ENCODE results near the gene TMOD1.

TMOD1 gene

DNA sequence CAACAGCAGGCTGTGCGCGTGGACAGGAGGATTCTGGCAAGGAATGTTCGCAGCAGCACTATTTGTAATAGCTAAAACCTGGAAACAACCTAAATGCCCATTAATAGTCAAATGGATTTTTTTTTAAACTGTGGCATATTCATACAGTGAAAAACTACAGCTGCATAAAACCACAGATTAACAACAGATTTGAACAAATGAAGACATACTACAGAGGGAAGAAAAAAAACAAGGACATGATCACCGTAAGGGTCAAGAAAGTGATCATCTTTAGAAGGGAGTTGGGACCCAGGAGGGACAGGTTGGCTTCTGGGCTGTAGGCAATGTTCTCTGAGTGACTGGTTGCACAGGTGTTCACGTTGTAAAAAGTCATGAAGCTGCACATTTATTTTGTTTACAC is 1.2 kb upstream of the TMOD1 start:
- no peak for DNase-seq

DNA sequence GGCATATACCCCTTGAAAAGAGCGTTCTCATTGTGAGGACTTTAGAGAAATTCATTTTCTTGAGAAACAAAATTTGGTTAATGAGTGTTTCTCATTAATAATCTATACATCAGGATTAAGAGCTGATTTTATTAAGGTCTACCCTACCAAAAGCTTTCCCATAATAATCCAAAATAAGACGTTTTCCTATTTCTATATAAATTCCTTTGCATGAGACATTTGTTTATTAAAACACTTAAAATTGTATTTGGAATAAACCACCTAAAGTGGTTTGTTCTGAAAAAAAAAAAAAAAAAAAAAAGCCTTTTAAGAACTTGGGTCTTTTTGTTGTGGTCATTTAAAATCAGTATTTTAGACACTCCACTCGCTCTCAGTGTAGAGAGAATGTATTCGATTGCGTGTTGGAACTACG is 695 bp upstream of the TMOD1 start:
- no peak for DNase-seq

DNA sequence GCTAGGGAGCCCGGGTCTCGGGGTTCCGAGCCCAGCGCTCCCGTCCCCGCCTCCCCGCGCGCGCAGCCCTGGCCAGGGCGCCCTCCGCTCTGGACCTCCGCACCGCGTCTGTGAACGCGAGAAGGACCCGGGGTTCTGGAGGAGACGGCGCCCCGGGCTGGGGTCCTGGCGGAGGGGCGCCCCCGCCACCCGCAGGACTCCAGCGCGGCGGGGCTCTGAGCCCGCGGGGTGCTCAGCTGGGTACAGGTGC is 431 bp downstream of the TMOD1 start:
- DNase-seq = no peak

DNA sequence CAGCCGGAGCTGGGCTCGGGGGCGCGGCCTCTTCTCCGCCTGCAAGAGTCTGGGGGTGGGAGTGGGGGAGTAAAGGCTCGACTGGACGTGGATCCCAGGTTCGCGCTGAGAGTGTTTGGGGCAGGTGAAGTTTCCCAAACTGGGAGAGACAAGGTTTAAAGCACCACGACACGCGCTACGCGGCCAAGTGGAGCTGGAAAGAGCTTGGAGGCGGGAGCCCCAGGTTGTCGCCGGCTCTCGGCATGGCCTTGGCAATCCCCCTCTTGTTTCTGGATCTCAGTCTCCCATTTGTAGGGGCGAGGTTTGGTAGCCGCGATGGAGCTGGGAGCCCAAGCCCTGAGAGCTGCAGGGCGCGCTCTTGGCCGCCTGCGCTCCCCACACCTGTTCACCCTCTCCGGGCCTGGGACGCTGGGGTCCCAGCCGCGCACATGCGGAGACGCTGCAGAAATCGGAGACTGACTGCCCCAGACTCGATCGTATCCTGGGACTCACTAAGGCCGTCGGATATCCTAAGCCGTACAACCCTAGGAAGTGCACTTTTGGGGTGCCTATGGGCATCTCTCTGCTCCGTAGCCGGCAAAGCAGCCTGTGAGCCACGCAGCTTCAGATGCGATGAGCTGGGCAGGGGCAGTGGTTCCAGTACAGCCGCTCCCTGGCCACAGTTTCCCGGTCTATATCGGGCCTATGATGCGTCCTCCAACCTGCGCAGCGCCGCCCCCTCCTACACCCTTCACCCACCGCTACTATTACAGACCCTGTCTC is 937 bp downstream of the TMOD1 start:
- no peak for DNase-seq

DNA sequence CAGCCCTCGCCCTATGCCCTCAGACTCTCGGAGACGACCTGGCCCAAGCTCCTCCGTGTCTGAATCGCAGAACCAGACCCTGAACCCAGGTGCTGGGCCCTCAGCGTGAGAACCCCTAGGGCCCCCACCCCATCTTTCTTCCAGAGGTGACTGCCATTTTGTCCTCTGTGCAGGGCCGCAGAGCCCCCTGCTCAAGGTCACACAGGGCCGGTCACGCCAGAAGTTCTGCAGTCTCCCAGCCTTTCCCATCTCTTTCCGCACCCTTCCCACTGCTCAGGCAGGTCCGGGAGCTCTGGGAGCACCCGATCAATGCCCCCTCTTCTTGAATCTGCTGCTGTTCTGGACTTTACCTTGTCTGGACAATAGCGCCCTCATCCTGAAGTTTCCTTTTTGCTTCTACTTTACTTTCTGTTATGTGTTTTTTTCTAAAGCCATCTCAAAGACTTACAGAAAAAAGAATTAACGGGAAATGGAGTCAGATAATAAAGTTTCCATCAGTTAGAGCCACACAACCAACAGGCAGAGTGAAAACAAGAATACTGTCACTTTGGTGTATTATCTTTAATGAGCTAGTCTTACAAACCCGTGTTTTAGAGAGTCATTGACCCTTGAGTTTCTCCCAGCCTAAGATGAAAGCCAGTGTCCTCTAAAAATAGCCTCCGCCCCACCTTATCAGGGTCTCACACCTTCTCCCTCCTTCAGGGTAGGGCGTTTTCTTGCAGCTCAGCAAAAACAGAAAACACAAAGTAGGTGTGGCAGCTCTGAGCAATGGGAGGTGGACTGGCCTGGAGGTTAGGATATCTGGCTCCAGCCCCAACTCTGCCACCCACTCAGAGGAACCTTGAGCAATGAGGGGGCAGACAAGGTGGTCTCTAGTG is 1.8 kb downstream of the TMOD1 start:
- DNase-seq = no peak

DNA sequence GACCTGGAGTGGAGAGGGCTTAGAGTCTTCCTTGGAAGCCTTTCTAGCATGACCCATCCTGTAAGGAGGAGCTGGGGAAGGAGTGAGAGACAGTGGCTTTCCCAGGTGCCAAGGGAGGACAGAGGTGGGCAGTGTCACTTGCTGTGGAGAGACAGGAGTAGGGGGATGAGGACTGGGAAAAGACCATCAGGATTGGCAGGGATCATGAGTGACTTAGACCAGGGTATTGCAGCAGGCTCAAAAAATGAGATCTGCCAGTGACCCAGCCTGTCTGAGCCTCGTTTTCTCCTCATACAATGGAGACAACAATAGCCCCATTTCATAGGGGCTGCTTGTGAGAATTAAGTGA is 2.4 kb downstream of the TMOD1 start:
- DNase-seq = no peak

DNA sequence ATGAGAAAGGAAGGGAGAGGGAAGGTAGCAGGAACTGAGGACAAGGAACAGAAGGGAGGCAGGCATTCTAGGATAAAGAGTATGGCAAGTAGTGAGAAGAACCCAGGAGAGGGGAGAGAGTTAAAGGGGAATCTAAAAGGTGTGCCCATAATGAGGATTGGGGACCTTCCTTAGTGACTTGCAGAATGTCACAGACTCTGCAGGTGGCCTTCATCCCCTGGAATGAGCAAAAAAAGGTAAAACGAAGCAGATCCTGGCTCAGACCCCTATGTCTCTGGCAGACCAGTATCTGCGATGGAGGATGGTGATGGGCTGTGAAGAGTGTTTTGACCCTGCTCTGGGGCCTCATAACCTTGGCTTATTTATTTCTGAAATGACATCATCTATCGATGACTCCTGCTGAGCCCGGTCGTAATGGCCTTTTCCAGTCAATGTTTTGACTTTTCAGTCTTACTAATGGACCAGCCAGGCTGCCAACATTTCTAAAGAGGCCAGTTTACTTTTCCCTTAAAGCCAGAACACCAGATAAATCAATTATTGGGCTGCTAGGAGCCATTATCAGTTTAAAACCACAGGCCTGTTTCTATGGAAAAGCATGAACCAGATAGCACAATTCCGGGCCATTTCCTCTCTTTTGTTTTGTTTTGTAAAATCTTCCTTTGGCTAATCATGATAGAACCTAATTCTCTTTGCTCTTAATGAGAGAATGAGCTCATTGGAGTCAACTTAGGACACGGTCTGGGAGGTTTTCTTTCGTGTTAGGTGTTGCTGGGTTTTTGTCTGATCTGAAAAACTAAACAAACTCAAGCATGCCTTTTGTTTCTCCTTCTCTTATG is 3.1 kb downstream of the TMOD1 start:
- no peak for DNase-seq

DNA sequence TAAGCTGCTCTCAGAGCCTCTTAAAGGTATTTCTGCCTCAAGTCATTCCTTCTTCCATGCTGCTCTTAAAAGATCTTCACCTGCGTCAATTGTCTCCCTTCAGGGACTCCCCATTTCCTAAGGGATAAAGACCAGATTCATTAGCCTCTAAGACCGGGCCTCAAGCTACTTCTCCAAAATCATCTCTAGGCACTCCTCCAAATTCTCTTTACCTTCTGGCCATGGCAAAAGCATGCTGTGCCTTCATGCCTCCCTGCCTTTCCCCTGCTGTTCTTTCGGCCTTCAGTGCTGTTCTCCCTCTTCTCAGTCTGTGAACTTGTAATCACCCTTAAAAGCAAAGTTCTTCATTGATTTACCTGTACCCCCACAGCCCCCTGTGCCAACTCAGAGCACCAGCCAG is 4.4 kb downstream of the TMOD1 start:
- no peak for DNase-seq

DNA sequence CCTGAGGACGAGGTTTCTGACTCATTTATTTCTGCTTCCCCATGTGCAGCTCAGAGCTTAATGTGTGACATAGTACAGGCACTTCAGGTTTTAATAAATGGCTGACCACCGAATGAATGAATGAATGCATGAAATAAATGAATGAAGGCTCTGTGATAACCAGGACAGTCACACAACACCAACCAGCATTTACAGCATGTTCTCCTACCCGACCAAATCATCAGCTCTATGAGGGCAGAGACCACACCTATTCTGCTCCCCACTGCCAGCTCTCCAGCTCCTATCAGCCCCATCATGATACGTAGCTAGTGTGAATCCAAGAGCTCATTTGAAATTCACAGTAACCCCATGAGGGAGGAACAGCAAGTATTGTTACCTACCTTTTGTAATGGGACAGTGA is 4.8 kb downstream of the TMOD1 start:
- DNase-seq = no peak

DNA sequence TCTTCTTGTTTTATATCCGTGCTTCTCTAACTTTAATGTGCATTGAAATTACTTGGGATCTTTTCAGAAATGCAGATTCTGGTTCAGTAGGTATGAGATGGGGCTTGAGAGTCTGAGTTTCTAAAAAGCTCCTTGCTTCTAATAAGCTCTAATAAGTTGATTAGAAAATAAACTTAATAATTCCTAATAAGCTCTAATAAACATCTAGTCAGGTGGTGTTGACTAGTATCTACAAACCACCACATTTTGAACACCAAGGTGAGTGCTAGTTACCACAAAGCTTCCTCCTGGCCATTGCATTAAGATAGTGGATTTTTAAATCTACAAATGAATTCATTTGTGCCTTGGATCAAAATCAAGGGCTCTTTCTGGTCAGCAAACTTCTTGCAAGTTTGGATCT is 5.3 kb downstream of the TMOD1 start:
- no peak for DNase-seq

DNA sequence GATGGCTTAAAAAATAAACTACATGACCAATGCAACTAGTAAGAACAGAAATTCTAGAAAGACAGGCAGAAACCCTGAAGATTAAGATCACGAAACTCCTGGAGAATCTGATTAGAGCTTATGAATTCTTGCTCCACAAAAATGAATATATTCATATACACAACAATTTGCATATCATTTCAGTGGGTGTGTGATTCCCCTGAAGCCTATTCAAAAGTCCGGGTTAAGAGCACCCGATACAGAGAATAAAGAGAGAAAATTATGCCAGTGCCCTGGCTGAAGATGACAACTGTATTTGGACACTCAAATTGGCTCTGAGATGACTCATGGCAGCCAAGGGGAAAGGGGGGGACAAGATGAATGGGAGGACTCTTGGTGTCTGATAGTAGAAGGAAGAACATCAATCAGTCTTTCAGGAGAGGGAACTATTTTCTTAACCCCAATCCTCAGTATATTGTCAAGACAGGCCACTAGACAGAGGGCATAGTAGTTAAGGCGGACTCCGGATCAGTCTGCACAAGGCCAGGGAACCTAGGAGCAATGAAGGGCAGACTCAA is 6.0 kb downstream of the TMOD1 start:
- DNase-seq = no peak

DNA sequence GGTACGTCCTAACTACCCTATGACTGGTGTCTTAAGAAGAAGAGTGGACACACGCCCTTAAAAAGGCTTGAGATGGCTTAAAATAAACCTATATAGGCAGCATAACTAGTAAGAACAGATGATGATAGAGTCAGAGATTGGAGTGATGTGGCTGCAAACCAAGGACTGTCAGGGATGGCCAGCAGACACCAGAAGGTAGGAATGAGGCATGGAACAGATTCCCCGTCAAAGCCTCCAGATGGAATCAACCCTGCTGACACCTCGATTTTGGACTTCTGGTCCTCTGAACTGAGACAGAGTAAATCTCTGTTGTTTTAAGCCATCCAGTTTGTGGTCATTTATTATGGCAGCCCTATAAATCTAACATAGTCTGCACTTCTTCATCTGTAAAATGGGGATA is 7.4 kb downstream of the TMOD1 start:
- no peak for DNase-seq

DNA sequence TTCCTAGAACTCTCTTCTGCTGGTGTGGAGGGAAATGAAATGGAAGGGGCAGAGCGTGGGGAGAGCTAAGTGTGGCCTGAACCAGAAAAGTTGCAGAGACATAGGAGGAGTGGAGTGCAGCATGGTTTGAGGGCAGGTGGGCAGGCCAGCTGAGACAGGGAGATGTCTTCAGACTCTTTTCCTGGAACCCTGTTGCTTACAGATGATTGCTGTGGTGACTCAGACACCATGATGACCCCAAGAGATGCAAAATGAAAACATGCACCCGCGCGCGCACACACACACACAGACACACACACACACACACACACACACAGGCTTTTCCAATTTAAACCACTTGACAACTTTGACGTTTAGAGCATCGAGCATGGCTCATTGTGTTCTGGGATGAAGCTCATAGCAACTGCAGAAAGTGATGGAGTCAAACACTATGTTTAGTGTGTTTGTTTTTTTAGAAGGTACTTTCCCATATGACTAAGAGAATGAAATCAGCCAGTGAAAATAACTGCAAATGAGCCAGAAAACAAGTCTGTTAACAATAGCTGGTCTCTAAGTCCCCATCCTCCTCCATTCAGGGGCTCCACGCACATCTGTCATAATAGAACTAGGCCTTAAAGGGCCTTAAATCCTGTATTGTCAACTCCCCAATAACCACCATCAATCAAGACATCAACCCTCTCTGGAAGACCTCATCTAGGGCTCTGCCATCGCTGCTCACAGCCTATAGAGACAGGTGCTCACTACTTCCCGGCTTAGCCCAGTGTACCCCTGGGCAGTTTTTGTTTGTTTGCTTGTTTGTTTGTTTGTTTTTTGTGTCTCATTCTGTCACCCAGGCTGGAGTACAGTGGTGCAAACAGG is 9.6 kb downstream of the TMOD1 start:
- DNase-seq = no peak

DNA sequence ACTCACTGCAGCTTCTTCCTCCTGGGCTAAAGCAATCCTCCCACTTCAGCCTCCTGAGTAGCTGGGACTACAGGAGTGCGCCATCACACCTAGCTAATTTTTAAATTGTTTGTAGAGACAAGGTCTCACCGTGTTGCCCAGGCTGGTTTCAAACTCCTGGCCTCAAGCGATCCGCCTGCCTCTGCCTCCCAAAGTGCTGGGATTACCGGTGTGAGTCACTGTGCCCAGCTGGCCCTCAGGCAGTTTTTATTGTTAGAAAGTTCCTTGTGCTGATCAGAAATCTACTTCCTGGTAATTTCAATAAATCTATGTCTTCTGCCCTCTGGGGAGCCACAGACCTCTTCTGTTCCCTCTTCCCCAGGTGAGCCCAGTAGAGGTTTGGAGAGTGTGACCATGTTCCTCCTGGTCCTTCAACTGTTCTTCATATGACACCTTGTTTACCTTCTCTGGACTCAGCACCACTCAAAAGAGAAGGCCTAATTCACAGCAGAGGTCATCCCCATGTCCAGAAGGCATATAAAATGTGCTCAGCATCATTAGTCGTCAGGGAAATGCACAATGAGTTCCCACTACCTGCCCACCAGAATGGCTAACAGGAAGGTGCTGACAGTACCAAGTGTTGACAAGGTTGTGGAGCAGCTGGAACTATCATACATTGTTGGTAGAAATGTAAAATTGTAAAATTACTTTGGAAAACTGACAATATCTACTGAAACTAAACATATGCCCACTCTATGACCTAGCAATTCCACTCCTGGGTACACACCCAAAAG is 10.4 kb downstream of the TMOD1 start:
- no peak for DNase-seq

DNA sequence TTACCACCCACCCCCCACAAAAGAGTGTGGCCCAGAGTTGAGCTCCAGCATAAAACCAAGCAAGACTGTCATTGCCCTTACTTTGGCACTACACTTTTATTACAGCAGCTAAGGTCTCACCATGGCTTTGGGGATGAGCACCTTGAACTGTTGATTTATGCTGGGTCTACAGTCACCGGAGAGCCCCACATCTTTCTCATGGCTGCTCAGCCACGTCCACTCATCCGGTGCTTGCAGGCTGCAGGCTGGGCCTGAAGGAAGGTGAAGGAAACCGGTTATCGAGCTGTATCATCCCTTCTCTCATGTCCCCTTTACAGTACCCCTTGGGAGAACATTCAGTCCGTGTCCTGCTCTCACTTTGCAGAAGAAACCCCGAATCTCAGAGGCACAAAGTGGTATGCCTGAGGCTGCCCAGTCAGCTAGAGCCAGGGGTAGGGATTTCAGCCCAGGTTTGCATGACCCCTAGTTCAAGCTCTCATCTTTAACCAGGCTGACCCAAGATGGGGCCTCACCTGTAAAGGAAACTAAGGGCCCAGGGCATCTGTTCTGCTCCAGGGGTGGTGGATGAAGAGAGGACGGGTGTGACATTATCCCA is 11.6 kb downstream of the TMOD1 start:
- no peak for DNase-seq

DNA sequence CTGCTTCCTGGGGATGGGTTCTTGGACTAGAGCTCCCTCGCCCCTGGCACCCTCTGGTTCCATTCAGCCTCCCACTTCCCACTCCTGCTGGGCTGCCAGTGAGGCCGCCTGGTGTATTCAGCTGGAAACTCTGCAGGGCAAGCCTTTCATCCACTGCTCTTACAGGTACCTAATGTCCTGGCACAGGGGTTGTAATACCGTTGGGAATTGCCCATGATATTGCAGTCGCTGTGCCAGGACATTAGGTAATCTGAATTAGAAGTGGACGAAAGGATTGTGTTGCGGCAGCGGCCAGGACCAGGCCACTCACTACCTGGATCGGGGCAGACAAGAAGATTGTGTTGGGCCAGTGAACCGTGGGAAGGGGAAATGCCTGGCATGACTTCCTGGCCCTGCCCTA is 13.1 kb downstream of the TMOD1 start:
- DNase-seq = no peak

DNA sequence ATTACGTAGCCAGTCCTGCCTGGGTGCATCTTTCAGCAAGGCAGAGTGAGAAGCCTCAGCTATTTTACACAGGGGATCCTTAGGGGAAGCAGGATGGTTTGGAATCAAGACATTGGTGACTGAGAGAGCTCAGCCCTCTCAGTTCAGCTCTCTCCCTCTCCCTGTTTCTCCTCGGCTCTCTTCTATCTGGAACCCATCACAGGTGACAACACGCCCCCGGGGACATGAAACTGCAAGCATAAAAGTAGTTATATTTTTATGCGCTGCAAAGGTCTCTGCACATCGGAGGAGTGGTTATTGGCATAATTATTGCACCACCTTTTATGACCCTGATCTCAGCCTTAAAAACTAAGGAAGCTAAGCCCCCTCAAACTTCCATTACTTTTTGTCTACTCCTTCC is 14.2 kb downstream of the TMOD1 start:
- DNase-seq = no peak

DNA sequence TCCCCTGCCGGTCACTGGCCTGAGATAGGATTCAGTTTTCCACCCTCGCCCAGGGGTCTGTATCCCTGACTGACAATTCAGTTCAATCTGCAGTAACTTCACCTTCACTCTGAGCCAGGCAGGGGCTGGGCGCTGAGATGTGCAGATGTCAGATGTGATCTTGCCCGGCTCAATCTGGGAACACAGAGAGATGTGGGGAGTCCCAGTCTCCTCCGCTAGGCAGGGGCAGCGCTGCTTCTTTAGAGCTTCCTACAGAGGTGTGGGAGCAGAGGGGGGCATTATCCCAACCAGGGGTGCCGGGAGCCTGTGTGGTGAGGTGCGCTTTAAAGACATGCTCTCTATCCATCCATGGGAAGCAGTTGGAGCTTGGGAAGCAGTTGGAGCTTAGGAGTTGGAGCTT is 14.6 kb downstream of the TMOD1 start:
- DNase-seq = no peak

DNA sequence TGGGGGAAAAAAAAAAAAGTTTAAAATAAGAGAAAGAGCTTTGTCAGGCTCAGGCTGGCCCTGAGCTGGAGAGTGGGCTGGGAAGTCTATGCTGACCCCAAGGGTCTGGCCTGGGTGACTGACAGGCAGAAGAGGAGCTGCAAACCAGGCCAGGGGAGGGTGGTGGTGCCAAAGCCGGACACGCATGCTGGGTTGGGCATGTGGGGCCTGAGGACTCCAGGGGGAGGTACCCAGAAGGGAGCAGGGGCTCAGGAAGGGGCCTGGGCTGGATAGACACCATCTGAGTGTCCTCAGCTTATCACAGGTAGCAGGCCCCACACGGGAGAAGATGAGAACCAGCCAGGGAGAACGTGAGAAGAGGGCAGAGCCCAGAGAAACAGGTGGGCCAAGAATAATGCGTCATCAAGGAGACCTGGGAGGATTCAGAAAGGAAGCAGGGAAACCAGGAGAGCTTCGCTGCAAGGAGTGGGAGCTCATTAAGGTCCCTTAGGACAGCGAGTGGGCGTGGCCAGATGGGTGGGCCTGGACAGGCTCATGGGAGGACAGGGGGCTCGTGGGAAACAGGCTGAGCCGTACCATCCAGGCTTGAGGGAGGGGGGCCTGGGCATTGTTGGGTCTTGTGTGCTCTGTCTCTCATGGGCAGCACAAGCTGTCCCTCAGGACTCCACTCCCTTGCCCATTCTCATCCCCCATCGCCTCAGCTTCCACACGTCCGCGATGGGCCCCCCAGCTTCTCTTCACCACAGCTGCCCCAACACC is 16.0 kb downstream of the TMOD1 start:
- no peak for DNase-seq

DNA sequence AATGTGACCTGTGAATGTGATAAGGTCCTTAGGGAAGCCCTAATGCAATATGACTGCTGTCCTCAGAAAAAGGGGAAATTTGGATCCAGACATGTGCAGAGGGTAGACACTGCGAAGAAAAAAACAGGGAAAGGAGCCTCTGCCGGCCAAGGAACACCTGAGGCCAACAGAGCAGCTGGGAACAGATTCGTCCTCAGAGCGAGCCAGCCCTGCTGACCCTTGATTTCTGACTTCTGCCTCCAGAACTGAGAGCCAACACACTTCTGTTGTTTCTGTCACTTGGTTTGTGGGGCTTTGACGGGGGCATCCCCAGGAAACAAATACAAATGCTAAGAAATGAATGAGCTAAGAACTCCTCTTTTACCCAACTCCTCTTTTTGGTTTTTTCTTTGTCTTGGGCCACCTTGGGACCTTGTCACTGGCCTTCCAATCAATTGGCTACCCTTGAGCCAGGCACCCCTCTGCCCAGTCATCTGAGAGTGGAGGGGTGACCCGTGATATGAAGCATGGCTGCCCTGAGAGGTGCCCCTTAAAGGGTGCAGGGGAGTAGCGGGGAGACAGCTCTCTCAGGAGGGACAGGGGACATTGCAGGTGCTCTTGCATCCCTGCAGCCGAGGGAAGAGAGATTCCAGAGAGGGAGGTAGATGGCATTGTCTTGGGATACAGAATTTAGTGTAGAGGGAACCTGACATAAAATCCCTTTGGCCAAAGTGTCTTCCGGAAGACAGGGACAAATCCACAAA is 16.9 kb downstream of the TMOD1 start:
- no peak for DNase-seq

Data from activated gamma-delta T cell (primary cell).